ENCODE measurements around the gene KRTAP4-12. TPM values are rescaled to one million over a fixed set of nuclear protein-coding genes. Genes with fewer than 3 reads are reported as not detected.
"Not testable (repeated sequence)": the region's sequence is repeated elsewhere in the genome, so short reads cannot be mapped to it uniquely, and the experiment has no call there.

KRTAP4-12 gene
- total RNA-seq, 1 experiment from 2014 or later, result not detected

DNA sequence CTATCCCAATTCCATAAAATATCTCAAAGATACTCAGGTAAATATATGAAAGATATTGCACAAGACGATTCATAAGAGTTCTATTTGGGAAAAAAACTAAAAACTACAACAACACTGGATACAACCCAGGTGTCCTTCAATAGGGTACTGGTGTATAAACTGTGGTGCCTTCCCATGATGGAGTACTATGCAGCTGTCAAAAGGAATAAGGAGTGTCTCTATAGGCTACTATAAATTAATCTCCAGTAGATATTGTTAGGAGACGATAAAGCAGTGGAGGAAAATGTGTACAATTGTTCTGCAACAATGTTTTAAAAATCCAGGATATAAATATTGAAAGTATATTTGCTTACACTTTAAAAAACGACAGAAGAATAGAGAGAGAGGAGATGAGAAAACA lies 2.4 kb upstream of the KRTAP4-12 start:
- no peak for DNase-seq (ENCODE audit: low spot score)

DNA sequence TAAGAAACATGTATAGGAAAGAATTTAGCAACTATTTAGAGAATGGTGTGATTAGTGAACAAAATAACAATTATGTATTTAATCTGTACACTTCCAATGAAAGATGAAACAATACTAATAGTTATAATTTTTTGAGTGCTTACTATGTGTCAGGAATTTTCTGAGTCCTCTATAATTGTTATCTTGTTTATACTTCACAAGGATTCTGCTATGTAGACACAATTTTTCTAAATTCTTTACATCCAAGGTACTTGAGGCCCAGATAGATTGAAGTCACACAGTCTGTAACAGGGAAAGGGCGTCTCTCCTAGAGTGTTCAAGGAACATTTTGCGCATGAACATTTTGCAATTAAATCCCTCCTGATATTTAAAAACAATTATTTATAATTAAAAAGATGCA lies 1.1 kb upstream of the KRTAP4-12 start:
- DNase-seq (ENCODE audit: low spot score), result no peak

DNA sequence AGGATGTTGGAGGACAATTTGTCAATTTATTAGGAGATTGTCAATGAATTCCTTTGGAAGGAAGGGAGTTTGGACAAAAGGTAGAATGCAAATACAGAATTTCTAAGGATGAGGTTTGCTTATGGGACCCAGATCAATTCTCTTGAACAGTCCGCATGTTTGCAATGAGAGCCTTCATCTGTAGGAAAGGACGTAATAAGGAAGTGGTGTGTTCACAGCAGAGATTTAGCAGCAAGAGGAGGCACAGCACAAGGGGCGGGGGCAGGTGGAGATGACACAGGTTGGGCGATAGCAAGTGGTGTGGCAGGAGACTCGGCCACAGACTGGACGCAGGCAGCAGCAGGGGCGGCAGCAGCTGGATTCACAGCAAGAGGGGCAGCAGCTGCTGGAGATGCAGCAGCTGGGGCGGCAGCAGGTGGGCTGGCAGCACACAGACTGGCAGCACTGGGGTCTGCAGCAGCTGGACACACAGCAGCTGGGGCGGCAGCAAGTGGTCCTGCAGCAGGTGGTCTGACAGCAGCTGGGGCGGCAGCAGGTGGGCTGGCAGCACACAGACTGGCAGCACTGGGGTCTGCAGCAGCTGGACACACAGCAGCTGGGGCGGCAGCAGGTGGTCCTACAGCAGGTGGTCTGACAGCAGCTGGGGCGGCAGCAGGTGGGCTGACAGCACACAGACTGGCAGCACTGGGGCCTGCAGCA lies 541 bp downstream of the KRTAP4-12 start:
- not testable (repeated sequence) for DNase-seq (ENCODE audit: low spot score)

DNA sequence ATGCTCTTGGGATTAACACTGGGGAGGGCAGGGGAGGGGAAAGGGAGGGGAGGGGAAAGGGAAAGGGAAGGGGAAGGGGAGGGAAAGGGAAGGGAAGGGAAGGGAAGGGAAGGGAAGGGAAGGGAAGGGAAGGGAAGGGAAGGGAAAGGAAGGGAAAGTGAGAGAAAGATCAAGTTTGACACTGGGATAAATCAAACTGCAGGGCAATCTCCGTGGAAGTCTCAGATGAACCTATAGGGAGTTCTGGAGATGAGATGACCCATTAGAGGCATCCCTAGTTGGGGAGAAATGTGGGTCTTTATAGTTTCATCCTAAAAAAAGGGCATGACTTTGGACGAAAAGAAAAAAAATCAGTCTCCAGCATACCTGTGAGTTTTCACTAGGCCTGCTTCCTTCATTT lies 2.2 kb downstream of the KRTAP4-12 start:
- no peak for DNase-seq (ENCODE audit: low spot score)

DNA sequence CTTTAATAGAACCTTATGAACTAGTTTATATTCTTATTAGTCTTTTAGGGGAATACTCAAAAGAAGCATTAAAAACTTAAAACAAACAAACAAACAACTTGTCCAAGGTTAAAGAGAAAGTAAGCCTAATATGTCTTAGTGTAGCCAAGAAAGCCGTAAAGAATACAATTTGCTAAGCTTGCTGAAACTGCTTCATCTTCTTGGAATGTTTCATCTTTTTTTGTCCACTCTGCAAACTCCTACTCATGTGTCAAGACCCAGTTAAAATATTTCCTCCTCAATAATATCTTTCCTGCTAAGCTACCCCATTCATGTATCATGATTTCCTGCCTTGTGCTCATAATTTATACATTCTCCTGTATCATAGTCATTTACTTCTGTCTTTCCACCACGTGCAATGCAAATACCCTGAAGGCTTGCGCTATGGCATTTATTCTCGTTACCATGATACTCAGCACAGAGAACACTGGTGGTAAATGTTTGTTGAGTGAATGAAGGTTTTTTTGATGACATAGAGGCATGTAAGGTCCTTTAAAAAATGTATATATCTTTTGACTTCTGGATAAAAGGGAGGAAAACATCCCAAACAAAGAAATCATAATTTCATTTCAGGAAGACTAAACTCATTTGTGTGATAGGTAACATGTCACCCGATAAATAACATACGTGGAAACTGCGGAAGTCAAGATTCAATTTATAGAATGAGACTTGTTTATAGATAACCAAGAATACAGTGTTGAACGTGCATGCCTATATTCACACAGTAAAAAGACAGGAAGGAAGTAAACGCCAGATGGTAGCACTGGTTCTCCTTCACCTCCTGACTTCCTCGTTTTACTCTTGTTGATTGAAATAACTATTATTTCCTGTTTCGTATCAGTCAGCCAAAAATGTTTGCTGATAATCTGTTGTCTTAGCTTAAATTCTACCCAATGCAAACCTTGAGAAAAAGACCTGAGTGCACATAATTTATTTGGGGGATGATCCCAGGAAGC lies 4.0 kb downstream of the KRTAP4-12 start:
- DNase-seq (ENCODE audit: low spot score), result not testable (repeated sequence)

DNA sequence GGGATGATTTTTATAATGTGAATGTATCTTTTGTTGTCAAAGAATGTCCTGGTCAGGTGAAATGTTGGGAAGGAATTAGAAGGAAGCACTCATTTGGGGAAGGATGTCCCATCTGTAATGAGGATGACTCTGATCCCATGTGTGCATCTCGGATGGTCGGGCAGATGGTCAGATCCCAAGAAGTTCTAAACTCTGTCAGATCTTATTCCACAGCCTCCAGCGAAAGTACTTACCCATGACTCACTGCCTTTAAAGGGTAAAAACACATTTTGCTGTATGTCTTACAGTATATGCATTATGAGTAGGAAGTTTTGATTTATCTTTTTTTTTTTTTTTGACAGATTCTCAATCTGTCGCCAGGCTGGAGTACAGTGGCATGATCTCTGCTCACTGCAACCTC lies 5.3 kb downstream of the KRTAP4-12 start:
- DNase-seq (ENCODE audit: low spot score), result no peak

DNA sequence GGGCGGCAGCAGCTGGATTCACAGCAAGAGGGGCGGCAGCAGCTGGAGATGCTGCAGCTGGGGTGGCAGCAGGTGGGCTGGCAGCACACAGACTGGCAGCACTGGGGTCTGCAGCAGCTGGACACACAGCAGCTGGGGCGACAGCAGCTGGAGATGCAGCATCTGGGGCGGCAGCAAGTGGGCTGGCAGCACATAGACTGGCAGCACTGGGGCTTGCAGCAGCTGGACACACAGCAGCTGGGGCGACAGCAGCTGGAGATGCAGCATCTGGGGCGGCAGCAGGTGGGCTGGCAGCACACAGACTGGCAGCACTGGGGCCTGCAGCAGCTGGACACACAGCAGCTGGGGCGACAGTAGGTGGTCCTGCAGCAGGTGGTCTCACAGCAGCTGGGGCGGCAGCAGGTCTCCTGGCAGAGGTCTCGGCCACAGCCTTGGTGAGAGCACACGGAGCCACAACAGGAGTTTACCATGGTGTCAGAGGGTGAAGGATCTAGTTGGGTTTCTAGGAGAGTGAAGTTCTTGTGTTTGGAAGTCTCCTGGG lies 6.1 kb downstream of the KRTAP4-12 start, which contains the start of gene KRTAP4-11:
Gene KRTAP4-11, minus strand, starts transcription at position 528 of the 541 bp plus-strand sequence. Its CDS starts 58 bp downstream, at position 470.
- DNase-seq (ENCODE audit: low spot score), result not testable (repeated sequence)

DNA sequence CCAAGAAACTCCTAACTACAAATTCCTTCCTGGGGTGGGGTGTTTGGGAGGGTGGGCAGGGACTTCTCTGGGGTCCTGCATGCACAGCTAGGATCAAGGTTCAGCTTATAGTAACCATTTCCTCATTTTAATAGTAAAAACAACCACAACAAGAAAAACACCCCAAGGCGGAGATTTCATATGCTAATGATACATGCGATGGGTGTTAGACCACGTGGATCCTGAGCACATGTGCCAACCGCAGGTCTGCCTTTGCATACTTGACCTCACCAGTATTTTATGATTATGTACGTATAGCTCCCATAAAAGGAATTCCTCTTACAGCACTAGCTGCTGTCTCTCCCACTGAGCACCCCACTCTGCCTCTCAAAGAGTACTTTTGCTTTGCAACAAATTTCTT lies 7.7 kb downstream of the KRTAP4-12 start:
- no peak for DNase-seq (ENCODE audit: low spot score)

DNA sequence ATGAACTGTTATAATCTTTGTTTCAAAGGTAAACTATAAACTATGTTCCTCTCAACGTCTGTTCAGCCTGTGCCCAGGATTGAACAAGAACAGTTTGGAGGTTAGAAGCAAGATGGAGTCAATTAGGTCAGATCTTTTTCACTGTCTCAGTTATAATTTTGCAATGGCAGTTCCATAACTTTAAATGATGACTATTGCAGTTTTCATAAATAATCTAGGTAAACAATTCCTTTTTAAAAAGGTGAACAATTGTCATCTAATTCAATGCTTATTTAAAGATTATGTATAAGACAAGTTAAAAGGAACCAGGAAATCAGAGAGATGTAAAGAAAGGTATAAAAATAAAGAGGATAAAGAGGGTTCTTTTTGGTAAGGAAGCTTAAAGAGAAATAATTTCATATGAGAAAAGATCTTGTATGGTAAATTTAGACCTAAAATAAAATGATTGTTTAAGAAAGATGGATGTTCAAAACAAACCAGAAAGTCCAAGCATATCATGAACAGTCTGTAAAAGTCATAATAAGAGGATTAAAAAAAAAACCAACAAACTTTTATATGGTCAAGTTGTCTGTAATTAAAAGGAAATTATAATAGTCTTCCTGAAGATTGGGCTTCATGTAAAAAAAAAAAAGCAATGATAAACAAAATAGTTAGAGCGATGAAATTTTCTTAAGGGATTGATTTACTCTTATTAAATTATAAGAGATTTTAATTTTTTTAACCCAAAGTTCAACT lies 12.7 kb downstream of the KRTAP4-12 start:
- no peak for DNase-seq (ENCODE audit: low spot score)

DNA sequence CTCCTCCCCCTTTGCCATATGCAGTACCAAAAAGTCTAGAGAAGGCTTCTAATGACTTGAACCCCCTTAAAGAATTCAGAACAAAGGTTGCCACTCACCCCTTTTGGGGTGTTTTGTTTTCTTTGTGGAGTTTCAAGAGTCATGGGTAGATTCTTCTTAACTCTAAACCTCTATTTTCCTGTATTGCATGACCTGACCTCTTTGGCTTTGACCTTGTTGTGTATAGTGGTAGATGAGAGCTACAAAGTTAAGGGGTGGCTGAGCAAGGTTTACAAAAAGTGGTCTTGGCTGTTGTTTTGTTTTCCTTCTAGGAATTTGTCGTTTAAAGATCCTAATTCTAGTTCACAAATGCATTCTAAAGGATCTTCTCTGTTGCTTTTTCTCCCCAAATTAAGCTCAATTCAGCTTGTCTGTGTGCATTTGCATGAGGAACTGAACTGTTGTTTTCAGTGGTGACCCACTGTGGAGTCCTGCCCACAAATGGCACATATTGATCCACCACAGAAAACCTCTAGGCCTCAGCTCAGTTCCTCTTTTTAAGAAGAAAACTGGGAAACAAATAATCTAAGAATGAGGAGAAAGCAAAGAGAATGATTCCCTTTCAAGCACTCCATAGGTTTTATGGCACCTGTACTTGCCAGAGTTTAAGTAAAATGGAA lies 15.1 kb downstream of the KRTAP4-12 start:
- DNase-seq (ENCODE audit: low spot score), result not testable (repeated sequence)

DNA sequence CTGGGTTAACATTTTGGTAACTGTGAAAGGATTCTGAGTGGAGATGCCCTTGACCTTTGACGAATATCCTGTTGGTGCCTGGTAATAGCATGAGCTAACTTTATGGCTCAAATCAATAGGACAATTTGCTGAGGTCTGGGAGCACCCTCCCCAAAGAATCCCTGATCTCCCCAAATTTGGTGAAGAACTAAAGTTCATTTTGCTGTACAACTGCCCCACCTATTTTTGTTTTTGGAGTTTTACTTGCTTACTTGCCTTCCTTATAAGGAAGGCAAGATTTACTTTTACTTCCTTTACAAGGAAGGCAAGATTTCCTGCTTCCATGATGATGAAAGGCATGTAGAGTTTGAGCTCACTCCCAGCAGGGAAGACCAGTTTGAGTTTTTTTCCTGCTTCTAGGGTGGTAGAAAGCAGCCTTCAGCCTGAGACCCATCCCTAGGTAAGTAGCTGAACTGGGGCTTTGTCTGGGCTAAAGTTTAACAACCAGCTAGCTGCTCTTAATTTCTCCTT lies 16.0 kb downstream of the KRTAP4-12 start:
- peak; percentile 31 for DNase-seq (ENCODE audit: low spot score)

DNA sequence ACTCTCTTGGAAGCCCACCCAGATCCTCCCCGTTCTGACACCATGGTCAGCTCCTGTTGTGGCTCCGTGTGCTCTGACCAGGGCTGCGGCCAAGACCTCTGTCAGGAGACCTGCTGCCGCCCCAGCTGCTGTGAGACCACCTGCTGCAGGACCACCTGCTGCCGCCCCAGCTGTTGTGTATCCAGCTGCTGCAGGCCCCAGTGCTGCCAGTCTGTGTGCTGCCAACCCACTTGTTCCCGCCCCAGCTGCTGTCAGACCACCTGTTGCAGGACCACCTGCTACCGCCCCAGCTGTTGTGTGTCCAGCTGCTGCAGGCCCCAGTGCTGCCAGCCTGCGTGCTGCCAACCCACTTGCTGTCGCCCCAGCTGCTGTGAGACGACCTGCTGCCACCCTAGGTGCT lies 18.6 kb downstream of the KRTAP4-12 start, which contains the start of gene KRTAP4-9:
Gene KRTAP4-9, plus strand, starts transcription at position 43 of the 400 bp plus-strand sequence. Its CDS starts 0 bp downstream, at position 43.
- not testable (repeated sequence) for DNase-seq (ENCODE audit: low spot score)

DNA sequence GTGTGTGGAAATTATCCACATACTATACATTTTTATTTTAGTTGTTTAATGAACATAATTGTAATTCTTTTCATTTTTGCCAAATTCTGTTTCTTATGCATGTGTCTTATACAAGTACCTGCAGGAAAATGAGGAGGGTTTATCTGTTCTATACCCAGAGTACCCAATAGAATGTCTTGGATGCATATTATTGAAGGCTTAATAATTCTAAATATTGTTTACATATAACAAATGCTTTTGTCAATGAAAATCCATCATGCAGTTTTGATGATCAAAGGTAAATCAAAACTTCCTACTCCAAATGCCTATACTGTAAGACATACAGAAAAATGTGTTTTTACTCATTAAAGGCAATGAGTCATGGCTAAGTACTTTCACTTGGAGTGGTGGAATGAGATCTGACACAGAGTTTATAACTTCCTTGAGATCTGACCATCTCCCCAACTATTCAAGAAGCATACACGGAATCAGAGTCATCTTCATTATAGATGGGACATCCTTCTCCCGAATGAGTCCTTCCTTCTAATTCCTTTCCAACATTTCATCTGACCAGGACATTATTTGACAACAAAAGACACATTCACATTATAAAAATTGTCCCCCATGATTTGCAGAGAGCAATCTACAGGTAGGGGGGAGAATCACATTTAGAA lies 19.5 kb downstream of the KRTAP4-12 start:
- peak; percentile 68 for DNase-seq (ENCODE audit: low spot score)

DNA sequence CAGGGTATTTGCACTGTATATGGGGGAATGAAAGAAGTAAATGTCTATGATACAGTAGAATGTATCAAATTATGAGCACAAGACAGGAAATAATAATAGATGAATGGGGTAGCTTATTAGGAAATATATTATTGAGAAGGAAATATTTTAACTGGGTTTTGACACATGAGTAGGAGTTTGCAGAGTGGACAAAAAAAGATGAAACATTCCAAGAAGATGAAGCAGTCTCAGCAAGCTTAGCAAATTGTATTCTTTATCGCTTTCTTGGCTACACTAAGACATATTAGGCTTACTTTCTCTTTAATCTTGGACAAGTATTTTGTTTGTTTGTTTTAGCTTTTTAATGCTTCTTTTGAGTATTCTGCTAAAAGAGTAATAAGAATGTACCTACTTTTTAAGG lies 20.1 kb downstream of the KRTAP4-12 start:
- peak; percentile 28 for DNase-seq (ENCODE audit: low spot score)

DNA sequence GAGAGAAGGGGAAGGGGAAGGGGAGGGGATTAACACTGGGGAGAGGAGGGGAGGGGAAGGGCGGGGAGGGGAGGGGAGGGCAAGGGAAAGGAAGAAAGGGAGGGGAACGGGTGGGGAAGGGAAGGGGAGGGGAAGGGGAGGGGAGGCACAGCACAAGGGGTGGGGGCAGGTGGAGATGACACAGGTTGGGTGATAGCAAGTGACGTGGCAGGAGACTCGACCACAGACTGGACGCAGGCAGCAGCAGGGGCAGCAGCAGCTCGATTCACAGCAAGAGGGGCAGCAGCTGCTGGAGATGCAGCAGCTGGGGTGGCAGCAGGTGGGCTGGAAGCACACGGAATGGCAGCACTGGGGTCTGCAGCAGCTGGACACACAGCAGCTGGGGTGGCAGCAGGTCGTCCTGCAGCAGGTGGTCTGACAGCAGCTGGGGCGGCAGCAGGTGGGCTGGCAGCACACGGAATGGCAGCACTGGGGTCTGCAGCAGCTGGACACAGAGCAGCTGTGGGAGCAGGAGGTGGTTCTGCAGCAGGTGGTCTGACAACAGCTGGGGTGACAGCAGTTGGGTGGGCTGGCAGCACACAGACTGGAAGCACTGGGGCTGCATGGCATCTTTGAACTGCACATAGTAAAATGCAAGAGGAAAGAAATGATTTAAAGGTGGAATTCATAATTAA lies 22.3 kb downstream of the KRTAP4-12 start, which contains the start of gene KRTAP4-16:
Gene KRTAP4-16, minus strand, starts transcription at position 624 of the 674 bp plus-strand sequence. Its CDS starts 0 bp downstream, at position 624.
- DNase-seq (ENCODE audit: low spot score), result peak; percentile 53

DNA sequence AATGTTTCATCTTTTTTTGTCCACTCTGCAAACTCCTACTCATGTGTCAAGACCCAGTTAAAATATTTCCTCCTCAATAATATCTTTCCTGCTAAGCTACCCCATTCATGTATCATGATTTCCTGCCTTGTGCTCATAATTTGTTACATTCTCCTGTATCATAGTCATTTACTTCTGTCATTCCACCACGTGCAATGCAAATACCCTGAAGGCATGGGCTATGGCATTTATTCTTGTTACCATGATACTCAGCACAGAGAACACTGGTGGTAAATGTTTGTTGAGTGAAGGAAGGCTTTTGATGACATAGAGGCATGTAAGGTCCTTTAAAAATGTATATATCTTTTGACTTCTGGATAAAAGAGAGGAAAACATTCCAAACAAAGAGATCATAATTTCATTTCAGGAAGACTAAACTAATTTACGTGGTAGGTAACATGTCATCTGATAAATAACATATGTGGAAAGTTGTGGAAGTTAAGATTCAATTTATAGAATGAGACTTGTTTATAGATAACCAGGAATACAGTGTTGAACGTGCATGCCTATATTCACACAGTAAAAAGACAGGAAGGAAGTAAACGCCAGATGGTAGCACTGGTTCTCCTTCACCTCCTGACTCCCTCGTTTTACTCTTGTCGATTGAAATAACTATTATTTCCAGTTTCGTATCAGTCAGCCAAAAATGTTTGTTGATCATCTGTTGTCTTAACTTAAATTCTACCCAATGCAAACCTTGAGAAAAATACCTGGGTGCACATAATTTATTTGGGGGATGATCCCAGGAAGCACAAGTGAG lies 24.1 kb downstream of the KRTAP4-12 start:
- peak; percentile 67 for DNase-seq (ENCODE audit: low spot score)

DNA sequence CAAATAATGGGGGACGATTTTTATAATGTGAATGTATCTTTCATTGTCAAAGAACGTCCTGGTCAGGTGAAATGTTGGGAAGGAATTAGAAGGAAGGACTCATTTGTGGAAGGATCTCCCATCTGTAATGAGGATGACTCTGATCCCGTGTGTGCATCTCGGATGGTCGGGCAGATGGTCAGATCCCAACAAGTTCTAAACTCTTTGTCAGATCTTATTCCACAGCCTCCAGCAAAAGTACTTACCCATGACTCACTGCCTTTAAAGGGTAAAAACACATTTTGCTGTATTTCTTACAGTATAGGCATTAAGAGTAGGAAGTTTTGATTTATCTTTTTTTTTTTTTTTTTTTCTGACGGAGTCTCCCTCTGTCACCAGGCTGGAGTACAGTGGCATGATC lies 25.5 kb downstream of the KRTAP4-12 start:
- DNase-seq (ENCODE audit: low spot score), result peak; percentile 46

DNA sequence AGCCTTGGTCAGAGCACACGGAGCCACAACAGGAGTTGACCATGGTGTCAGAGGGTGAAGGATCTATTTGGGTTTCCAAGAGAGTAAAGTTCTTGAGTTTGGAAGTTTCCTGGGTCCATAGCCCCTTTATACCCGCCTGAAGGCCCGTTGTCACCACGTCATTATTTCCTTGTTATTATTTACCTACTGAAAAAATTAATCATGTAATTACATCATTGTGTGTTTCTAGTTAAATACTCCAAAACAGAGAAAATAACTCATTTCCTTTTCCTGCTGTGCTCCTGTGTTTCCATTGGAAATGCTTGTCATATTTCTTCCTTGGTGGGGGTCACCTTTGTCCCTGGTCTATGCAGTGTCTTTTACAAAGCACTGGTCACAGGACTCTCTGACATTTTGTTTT lies 25.9 kb downstream of the KRTAP4-12 start, which contains the start of gene KRTAP4-8:
Gene KRTAP4-8, minus strand, starts transcription at position 101 of the 400 bp plus-strand sequence. Its CDS starts 58 bp downstream, at position 43.
- DNase-seq (ENCODE audit: low spot score), result no peak
